DMS 273 treated with DMSO at 0.1 percent for 48 hours (cell line): Measurements from ENCODE around the gene E2F3.
"Not testable (repeated sequence)": the region's sequence is repeated elsewhere in the genome, so short reads cannot be mapped to it uniquely, and the experiment has no call there.

Experiments used
- DNase-seq: peaks from one replicate; lab custom pipeline; 2025; lab: John Stamatoyannopoulos, UW

E2F3 gene

DNA sequence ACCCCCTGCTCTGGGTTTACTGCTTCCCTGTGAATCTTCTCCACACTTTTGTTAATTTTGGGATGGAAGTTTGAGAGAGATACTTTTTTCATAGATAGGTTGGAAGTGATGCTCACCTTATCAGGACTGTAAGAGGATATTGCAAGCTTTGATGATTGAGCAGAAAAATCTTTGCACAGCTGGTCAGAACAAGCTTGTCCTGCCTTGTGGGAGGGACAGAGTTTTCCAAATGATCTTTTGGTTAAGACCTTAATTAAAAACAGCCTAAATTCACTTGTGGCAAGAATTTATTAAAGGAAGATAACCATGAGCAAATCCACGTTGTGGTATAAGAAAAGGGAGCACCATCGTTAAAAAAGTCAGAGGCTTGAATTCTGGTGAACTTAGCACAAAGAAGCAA lies 32.2 kb downstream of the E2F3 start:
- DNase-seq = no peak

DNA sequence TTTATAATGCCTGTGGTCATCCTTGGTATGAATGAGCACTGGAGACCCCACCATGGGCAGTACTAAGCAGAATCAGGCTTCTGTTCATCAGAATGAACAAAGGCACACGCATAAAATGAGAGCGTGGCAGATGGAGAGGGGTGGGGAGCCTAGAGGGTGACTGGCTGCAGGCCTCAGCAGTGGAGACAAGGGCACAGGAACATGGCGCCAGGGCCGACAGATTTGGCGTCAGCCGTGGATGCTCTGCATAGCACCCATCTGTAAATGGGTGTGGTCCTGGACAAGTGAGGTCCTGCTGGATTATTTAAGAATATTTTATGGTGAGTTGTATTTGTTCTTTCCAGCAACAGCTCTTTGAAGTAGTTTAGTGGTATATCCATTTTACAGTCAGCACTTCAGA lies 33.1 kb downstream of the E2F3 start:
- DNase-seq = peak; percentile 14

DNA sequence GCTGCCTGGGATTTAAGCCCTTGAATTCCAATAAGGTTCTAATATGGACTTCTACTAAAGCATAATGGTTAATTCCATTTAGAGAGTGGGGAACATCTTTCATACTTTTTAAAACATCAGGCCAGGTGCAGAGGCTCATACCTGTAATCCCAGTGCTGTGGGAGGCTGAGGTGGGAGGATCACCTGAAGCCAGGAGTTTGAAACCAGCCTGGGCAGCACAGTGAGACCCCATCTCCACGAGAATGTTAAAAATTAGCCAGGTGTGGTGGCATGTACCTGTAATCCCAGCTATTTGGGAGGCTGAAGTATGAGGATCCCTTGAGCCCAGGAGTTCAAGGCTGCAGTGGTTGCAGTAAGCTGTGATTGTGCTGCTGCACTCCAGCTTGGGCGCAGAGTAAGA lies 35.0 kb downstream of the E2F3 start:
- no peak for DNase-seq

DNA sequence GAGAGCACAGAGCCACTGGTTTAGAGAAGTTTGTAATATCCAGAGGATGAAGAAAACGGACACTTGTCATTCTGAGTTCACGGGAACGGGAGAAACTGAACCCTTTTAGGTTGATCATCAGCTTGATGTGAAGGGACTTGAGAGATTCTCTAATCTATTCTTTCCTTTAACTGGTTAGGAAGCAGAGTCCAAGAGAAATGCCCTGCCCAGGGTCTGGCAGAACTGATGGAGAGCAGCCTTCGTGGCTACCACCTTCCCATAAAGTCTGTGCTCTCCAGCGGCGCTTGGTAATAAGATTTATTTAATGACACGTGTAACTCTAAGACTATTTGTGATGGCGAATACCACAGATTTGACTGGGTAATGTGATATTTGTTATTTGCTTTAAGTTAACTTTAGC lies 36.0 kb downstream of the E2F3 start:
- DNase-seq = no peak

DNA sequence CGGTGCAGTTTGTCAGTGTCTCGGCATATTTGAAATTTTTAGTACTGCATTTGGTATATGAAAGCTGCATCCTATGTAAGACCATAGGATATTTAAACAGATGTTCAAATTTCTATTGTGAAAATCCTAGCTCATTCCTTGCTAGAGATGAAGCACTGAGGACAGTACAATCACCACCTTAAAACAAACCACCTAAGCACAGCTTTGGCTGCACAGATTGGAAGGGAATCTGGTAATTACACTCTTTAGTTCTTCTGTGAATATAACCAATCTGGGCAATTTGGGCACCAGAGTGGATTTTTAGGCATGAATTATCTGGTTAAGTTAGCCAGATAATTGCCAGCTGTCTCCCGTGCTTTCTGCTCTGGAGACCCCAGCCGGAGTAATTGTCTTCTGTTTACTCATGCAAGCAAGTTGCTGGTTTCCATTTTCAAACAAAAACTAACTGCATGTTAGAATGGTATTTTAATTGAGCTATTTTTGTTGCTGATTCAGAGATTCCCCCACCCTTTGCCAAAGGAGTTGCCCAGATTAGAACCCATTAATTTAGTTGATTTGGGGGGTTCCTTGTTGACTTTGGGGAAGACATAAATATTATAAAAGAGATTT lies 36.9 kb downstream of the E2F3 start:
- DNase-seq = peak; percentile 67

DNA sequence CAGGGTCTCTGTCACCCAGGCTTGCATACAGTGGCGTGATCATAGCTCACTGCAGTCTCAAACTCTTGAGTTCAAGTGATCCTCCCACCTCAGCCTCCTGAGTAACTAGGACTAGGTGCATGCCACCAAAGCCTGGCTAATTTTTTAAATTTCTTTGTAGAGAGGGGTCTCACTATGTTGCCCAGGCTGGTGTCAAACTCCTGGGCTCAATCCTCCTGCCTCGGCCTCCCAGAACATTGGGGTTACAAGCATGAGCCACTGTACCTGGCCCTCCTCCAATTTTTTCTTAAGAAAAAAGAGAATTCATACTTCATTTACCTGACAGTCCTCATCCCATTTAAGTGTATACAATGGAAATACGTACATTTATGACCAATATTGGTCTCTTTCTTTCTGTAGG lies 37.9 kb downstream of the E2F3 start:
- DNase-seq = no peak

DNA sequence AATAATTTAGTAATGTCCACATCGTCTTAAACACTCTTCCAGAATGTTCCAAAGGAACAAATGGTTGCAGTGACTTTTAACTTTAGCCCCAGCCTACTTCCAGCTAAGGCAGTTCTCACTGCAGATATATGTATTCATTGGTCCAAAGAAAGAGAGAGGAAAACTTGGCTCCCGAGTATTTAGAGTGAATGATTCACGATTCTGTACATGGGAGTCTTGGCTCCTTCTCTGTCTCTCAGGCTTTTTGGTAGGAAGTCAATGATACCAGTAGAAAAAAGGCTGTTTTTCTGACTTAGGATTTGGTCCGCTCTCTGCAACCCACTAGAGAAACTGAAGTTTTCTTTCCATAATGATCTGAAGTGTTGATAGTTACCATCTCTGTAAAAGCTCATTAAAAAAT lies 38.6 kb downstream of the E2F3 start:
- DNase-seq = no peak

DNA sequence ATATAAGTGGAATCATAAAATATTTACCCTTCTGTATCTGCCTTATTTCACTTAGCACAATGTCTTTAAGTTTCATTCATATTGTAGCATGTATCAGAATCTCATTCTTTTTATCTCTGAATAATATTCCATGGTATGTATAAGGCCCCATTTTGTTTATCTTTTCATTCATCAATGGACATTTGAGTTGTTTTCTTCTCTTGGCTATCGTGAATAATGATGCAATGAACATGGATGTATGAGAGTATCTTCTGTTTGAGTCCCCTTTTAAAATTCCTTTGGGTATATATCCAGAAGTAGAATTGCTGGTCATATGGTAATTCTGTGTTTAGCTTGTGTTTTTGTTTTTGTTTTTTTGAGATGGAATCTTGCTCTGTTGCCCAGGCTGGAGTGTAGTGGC lies 39.6 kb downstream of the E2F3 start:
- DNase-seq = no peak

DNA sequence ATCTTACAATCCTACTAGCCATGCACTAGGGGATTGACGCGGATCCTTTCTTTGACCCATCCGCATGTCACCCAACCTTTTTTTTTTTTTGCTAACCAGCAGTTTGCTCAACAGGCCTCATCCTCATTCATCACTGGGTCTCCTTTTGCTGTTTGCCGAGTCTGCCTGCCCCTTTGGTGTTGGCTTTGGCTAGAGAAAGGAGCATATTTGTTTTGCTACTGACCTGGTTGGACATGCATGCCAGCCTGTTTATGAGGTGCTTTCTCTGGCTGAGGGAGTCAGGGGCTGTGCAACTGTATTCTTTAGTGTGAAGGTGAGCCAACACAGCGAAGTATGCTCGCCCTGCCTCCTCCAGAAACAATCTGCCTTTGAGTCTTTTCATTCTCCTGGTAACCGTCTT lies 40.2 kb downstream of the E2F3 start:
- no peak for DNase-seq

DNA sequence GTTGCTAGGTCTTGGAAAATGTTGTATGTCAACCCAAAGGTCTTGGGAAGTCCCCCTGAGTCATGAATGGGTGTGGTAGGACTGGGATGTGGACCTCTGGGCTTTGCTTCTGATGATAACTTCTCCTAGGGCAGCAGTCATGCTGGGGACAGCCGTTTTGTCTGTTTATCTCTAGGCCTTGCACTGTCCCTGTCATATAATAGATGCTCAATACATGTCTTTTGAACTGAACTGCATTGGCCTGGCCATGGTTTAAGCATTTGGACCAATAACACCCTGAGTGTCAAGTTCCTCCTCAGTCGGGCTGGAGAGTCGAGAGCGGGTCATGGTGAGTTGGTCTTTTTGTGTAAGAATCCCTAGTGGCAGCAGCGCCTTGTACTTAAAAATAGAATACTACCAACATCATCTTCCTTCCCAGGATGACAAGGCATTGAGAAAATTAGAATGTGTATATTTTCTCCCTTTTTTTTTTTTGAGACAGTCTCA lies 43.1 kb downstream of the E2F3 start:
- DNase-seq = no peak

DNA sequence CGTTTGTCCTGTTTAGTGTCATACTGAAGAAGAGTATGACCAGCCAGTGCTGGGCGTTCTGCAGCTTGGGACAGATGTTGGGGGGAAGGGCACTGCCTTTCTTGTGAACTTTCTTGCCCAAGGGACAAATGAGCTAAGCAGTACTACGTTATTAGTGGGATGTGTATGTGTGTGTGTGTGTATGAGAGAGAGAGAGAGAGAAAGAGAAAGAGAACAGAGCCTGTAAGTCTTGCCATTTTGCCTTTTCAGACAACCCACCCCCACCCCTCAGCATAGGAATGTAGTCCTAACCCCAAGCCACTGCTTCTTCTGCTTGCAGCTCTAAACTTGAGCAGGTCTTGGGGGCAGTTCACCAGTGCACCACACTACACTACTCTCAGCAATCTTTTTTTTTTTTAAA lies 45.5 kb downstream of the E2F3 start:
- DNase-seq = no peak

DNA sequence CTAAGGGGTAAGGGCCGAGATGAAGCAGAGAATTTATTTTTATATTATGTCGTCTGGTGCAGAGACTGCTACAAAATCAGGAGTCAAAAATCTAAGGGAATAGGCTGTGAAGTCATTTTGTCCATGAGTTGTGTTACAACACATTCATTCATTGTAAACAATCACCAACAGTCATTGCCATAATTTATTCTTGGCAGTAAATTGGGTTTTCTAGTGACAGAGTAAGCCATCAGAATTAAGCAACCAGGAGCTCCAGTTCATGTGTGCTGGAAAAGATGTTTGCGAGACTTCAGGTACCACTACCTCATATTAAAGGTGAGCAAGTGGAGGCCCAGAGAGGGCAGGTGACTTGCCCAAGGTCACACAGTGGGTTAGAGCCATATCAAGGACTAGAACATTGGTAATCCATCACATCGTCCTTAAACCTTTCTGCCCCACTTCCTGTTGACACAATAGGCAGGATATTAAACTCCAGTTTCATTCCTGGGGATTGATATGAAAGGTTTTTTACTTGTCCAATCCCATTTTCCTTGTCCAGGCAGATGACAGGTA lies 46.0 kb downstream of the E2F3 start:
- no peak for DNase-seq

DNA sequence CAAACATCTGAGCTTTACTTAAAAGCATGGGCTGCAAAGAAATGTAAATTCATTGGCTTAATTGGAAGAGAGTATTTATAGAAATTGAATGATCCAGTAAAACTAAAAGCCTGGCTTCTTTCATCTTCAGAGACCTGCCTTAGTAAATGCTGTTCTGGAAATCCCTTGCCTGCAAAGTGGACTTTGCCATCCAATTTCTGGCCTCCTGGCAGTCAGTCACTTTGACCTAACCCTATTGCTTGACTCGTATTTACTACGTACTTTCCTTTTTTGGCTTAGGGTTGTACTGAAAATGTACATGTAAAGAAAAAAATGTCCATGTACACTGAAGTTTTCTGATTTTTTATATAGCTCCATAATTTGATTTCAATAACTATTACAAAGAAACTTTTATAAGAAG lies 47.1 kb downstream of the E2F3 start:
- DNase-seq = no peak

DNA sequence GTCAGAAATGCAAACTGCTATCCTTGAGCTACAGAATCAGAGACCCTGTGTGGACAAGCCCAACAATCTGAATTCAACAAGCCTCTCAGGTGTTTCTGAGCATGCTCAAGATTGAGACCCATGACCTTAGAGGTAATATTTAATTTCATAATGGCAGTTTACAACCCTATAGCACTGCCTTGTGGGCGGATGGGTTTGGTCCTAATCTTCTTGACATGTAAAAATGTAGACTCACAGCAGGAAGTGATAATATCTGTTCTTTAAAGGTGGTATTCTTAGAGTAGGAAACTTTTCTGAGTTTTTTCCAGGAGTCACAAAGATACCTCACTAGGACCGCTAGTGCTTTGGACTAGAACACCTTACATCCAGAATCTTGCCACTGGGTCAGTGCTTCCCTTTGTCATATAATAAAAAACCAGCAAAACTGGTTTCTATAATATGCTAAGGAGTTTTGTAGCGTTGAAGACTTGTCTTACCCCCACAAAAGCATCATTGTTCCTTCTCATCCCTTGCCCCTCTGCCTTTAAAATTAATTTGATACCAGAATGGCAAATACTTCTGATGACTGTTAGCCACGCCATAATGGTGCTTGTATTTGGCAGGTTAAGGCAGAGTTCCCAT lies 52.6 kb downstream of the E2F3 start:
- no peak for DNase-seq

DNA sequence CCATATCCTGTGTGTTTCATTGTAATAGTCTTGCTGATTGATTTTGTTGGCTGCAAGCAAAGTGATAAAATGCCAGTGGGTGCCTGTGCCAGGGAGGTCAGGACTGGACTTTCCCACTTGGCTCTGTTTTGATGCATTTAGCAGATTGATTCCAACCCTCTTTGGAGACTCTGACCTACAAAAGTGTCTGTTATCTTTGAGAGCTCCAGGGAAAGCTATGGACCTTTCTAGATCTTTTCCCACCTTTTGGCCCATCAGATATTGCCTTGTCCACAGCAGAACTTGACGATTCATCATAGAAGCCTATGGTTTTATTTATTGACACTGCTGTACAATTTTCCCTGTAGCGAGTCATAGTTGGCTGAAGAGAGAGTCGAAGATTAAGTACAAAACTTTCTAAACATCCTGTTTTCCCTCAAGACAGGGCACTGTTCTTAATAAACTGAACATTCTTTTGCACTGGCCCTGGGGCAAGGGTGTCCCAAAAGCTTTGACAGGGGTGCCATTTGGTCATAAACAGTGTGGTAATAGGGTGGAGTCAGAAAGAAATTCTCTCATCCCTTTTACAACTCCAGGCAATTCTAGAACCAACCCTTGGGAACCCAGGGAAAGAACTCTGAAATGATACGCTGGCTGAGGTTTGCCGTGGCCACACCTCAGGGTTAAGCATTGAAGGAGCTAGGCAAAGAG lies 53.7 kb downstream of the E2F3 start:
- DNase-seq = no peak

DNA sequence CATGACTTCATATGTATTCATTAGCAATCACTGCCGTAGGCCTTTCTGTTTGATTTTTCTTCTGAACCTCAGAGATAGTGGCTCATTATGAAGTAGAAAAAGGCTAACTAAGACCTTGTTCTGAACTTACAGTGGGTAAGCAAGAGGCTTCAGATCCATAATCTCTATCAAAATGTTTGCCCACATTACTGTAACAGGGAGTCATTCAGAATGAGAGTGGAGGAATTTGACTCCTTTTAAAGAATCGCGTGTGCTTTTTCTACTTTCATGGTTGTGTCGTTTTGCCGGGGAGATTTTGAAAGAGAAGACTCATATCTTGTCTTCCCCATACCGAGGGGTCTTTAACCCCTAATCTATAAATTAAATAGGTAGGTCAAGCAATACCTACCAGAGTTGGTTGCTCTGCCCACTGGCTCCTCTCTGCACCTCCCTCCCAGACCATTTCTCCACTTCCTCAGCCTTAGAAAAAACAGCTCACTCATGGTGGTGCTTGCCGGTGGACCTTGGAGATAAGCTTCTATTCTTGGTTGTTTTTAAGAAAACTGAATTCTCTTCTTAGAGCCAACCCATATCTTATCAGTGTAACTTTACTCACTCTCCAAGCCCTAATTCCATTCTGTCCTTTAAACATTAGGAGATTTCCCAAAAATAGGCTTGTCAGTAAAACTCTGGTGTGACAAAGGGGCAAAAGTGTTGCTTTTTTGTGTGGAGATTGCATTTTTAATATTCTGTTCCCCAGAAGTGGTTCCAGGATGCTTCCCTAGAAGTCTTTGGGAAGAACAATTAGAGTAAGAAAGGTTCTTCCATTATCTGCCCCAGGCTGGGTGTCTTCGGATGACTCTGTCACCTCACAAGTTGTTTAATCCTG lies 56.6 kb downstream of the E2F3 start:
- no peak for DNase-seq

DNA sequence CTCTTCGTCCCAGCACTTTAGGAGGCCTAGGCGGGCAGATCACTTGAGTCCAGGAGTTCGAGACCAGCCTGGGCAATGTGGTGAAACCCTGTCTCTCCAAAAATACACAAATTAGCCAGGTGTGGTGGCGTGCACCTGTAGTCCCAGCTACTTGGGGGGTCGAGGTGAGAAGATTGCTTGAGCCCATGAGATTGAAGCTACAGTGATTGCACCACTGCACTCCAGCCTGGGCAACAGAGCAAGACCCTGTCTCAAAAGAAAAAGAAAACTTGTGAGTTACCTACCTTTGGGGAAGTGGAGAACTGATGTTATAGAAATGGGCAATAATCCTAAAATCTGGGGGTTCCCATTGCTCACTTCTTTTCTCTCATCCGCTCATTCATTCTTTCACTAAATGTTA lies 58.0 kb downstream of the E2F3 start:
- no peak for DNase-seq

DNA sequence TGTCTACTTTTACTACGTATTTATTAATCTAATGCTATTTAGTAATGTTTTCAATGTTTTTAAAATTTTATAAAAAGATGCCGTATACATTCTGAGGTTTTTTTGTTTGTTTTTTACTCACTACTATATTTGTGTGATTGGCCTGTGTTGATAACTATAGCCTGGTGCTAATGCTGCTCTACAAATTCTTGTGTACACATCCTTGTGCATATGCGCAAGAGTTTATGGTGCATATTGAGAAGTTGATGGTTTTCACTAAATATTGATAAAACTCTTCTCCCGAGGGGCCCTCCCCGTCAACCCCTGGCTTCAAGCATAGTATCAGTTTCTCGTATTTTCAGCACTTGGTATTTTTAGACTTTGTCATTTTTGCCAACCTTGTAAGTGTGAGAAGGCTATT lies 59.9 kb downstream of the E2F3 start:
- no peak for DNase-seq

DNA sequence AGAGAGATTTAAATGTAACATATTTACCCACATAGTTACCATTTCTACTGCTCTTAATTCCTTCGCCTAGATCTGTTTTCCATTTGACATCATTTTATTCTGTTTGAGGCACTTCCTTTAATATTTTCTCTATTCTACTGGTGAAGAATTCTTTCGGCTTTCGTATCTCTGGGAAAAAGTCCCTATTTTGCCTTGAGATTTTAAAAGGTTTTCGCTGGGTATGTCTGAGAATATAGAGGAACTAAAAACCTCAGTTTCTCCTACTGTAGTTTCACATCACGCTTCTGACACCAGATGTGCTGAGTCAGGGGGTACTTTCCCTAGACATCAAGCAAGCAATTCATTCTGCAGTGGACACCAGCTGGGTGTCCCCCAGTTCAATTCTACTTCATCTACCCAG lies 61.7 kb downstream of the E2F3 start:
- no peak for DNase-seq

DNA sequence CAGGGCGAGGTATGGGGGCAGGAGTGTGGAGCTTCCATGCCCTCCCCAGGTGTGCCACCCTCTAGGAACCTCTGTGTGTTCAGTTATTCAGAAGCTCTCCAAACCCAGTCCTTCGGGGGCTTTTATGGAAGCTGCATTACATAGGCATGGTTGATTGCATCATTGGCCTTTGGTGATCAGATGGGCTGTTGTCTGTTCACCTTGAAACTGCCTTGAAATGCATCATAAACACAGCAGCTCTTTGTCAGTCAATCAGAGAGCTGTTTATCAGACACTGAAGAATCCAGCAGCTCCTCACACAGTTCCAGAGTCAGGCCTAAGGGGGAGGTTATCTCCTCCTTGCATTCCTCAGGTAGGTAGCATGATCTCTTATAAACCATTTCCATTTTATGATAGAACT lies 62.4 kb downstream of the E2F3 start:
- no peak for DNase-seq

DNA sequence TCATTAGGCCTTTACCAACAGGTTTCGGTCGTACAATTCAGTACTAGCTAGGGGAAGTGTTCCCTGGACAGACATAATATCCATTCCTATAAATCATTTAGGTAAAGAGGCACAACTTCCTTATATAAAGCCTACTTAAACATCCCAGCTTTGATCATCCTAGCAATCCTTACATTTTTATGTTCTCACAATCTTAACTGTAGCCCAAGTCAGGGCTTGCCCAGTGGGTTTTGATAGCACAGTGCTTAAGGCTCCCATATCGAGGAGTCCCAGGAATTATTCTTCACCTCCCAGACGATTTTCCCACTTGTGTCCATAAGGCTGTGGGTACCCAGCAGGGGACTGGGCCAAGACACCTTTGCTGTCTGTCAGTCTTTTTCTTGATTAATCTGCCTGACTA lies 63.2 kb downstream of the E2F3 start:
- DNase-seq = no peak

DNA sequence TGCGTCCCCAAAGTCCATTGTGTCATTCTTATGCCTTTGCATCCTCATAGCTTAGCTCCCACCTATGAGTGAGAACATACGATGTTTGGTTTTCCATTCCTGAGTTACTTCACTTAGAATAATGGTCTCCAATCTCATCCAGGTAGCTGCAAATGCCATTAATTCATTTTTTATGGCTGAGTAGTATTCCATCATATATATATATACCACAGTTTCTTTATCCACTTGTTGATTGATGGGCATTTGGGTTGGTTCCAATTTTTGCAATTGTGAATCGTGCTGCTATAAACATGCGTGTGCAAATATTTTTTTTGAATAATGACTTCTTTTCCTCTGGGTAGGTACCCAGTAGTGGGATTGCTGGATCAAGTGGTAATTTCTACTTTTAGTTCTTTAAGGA lies 63.9 kb downstream of the E2F3 start:
- DNase-seq = not testable (repeated sequence)
